ENCODE measurements around the gene ACOX3.

- TF ChIP-seq CTCF (conservative IDR thresholded peaks at IDR 0.05; ENCODE audit: low read length): no peak
- TF ChIP-seq EZH2phosphoT487 (IDR thresholded peaks at IDR 0.05; ENCODE audit: borderline replicate concordance): no peak
Measured at GRCh38 chr4:8477095-8477635, 36.6 kb upstream of the ACOX3 start.
